ENCODE measurements around the gene GATD1. TPM values are rescaled to one million over a fixed set of nuclear protein-coding genes. Genes with fewer than 3 reads are reported as not detected.

Gene GATD1
- total RNA-seq, 1 donor from 2014 or later: 51.9 TPM

GRCh38 chr11:776561-777287, 563 bp downstream of the GATD1 start:
- DNase-seq (ENCODE audit: low read depth) (no peak), FAIRE-seq (no peak)
- TF ChIP-seq EZH2 (IDR thresholded peaks at IDR 0.05; ENCODE audit: insufficient read depth, low read length): no peak
- H3K27ac Mint-ChIP-seq (ENCODE audit: unreplicated experiment): peak overlapping the region; percentile 80
- peaks cover 4% of the 10 kb centered on the region for H3K36me3 Mint-ChIP-seq (ENCODE audit: low read depth, unreplicated experiment)
- H3K4me3 Mint-ChIP-seq (ENCODE audit: unreplicated experiment): peak overlapping the region; percentile 93
- H3K27me3 ChIP-seq (ENCODE audit: insufficient read depth, low read length): no peaks in the 10 kb centered on the region
- H3K4me1 ChIP-seq (ENCODE audit: insufficient read depth, low read length): peaks cover 27% of the 10 kb centered on the region
- H3K27me3 Mint-ChIP-seq (ENCODE audit: low read depth, unreplicated experiment): no peaks in the 10 kb centered on the region
- peaks cover 65% of the 10 kb centered on the region for H4K20me1 ChIP-seq (ENCODE audit: insufficient read depth, low read length)
- H3K4me3 ChIP-seq (ENCODE audit: insufficient read depth, low read depth, low read length): peak overlapping the region; percentile 83
- H3K9ac ChIP-seq (ENCODE audit: low read length): peak overlapping the region; percentile 91
- H3K9me3 Mint-ChIP-seq (ENCODE audit: unreplicated experiment): no peaks in the 10 kb centered on the region
- H3K79me2 ChIP-seq (ENCODE audit: insufficient read depth, low read length): peaks cover 85% of the 10 kb centered on the region
- no peaks in the 10 kb centered on the region for H3K36me3 ChIP-seq (ENCODE audit: insufficient read depth, low read length)
- H3K27ac ChIP-seq (ENCODE audit: low read depth, low read length): peak overlapping the region; percentile 80
- H3K4me1 Mint-ChIP-seq (ENCODE audit: low read depth, unreplicated experiment): peaks cover 8% of the 10 kb centered on the region
- no peaks in the 10 kb centered on the region for H3K9me3 ChIP-seq (ENCODE audit: insufficient read depth, low read depth, low read length)
- H2AFZ ChIP-seq (ENCODE audit: low read depth, low read length): peak overlapping the region; percentile 86
- H3K4me2 ChIP-seq (ENCODE audit: low read length): peak overlapping the region; percentile 100

- TF ChIP-seq CTCF (IDR thresholded peaks at IDR 0.05; ENCODE audit: insufficient read depth, low read depth, low read length) (no peak), EZH2 (IDR thresholded peaks at IDR 0.05; ENCODE audit: insufficient read depth, low read length) (no peak)
- Histone ChIP-seq H4K20me1 (ENCODE audit: insufficient read depth, low read length) (peaks cover 68% of the 10 kb centered on the region), H3K9ac (ENCODE audit: low read length) (peak overlapping the region; percentile 91), H3K4me3 (ENCODE audit: insufficient read depth, low read depth, low read length) (peak overlapping the region; percentile 83), H3K4me1 (ENCODE audit: insufficient read depth, low read length) (peaks cover 27% of the 10 kb centered on the region), H3K9me3 (ENCODE audit: insufficient read depth, low read depth, low read length) (no peaks in the 10 kb centered on the region), H3K79me2 (ENCODE audit: insufficient read depth, low read length) (peaks cover 89% of the 10 kb centered on the region), H3K27ac (ENCODE audit: low read depth, low read length) (peak overlapping the region; percentile 77), H3K4me2 (ENCODE audit: low read length) (peak overlapping the region; percentile 100), H3K27me3 (ENCODE audit: insufficient read depth, low read length) (no peaks in the 10 kb centered on the region), H2AFZ (ENCODE audit: low read depth, low read length) (peak overlapping the region; percentile 18), H3K36me3 (ENCODE audit: insufficient read depth, low read length) (no peaks in the 10 kb centered on the region)
- H3K27ac Mint-ChIP-seq (ENCODE audit: unreplicated experiment): peak overlapping the region; percentile 80
- H3K36me3 Mint-ChIP-seq (ENCODE audit: low read depth, unreplicated experiment): peaks cover 4% of the 10 kb centered on the region
- peak overlapping the region; percentile 93 for H3K4me3 Mint-ChIP-seq (ENCODE audit: unreplicated experiment)
- H3K9me3 Mint-ChIP-seq (ENCODE audit: unreplicated experiment): no peaks in the 10 kb centered on the region
- FAIRE-seq (no peak), DNase-seq (ENCODE audit: low read depth) (no peak)
- no peaks in the 10 kb centered on the region for H3K27me3 Mint-ChIP-seq (ENCODE audit: low read depth, unreplicated experiment)
- peaks cover 8% of the 10 kb centered on the region for H3K4me1 Mint-ChIP-seq (ENCODE audit: low read depth, unreplicated experiment)
Observed at GRCh38 chr11:776263-776560, 1.1 kb downstream of the GATD1 start.

GRCh38 chr11:774873-775592, 2.3 kb downstream of the GATD1 start:
- Mint-ChIP-seq H3K4me3 (ENCODE audit: unreplicated experiment) (peak overlapping the region; percentile 93), H3K36me3 (ENCODE audit: low read depth, unreplicated experiment) (no peaks in the 10 kb centered on the region), H3K27me3 (ENCODE audit: low read depth, unreplicated experiment) (no peaks in the 10 kb centered on the region), H3K9me3 (ENCODE audit: unreplicated experiment) (no peaks in the 10 kb centered on the region), H3K4me1 (ENCODE audit: low read depth, unreplicated experiment) (peaks cover 8% of the 10 kb centered on the region), H3K27ac (ENCODE audit: unreplicated experiment) (no peak overlapping the region)
- Histone ChIP-seq H3K9me3 (ENCODE audit: insufficient read depth, low read depth, low read length) (no peaks in the 10 kb centered on the region), H3K79me2 (ENCODE audit: insufficient read depth, low read length) (peaks cover 94% of the 10 kb centered on the region), H3K4me1 (ENCODE audit: insufficient read depth, low read length) (peaks cover 27% of the 10 kb centered on the region), H3K4me3 (ENCODE audit: insufficient read depth, low read depth, low read length) (no peak overlapping the region), H3K27me3 (ENCODE audit: insufficient read depth, low read length) (no peaks in the 10 kb centered on the region), H4K20me1 (ENCODE audit: insufficient read depth, low read length) (peaks cover 72% of the 10 kb centered on the region), H3K36me3 (ENCODE audit: insufficient read depth, low read length) (no peaks in the 10 kb centered on the region), H3K4me2 (ENCODE audit: low read length) (peak overlapping the region; percentile 100), H2AFZ (ENCODE audit: low read depth, low read length) (no peak overlapping the region), H3K9ac (ENCODE audit: low read length) (no peak overlapping the region), H3K27ac (ENCODE audit: low read depth, low read length) (no peak overlapping the region)
- FAIRE-seq (no peak), DNase-seq (ENCODE audit: low read depth) (peak; percentile 37)
- TF ChIP-seq CTCF (IDR thresholded peaks at IDR 0.05; ENCODE audit: insufficient read depth, low read depth, low read length): no peak
- TF ChIP-seq EZH2 (IDR thresholded peaks at IDR 0.05; ENCODE audit: insufficient read depth, low read length): no peak
